Sigmoid colon (tissue), 7 donors: ENCODE data around the gene TBCB. TPM values are rescaled to one million over a fixed set of nuclear protein-coding genes. Genes with fewer than 3 reads are reported as not detected.

Source experiments
- DNase-seq: peaks from one replicate; pipeline ENCODE4 v3.0.0-alpha.2; 2019
- H3K27ac ChIP-seq, 4 donors: fragments of 200-600 bp; sonication (generic); one replicate each; pipeline ENCODE4 v1.5.1; 2016 to 2019; ENCODE audit warnings: mild to moderate bottlenecking in 1 of 4
- H3K27me3 ChIP-seq, 3 donors: fragments of 200-600 bp; sonication (generic); one replicate each; pipeline ENCODE4 v1.5.1; 2019; ENCODE audit warnings: mild to moderate bottlenecking in 1 of 3
- H3K36me3 ChIP-seq, 4 donors: fragments of 200-600 bp; sonication (generic); one replicate each; pipeline ENCODE4 v1.5.1; 2016 to 2019
- H3K4me1 ChIP-seq, 4 donors: fragments of 200-600 bp; sonication (generic); one replicate each; pipeline ENCODE4 v1.5.1; 2017 to 2019
- H3K4me3 ChIP-seq, 4 donors: fragments of 200-600 bp; sonication (generic); one replicate each; pipeline ENCODE4 v1.5.1; 2017 to 2019; ENCODE audit warnings: mild to moderate bottlenecking in 2 of 4, moderate library complexity in 1 of 4
- H3K9me3 ChIP-seq, 4 donors: fragments of 200-600 bp in 3 of 4; sonication (generic) in 3 of 4; one replicate each; pipeline versions ENCODE4 v1.5.1 to v1.6.1; 2013 to 2019
- EP300 ChIP-seq, 4 donors: sonication (generic); formaldehyde crosslinking; IDR thresholded peaks; one replicate each; pipeline ENCODE4 v1.6.1; 2017; ENCODE audit warnings: antibody characterized with exemption in 4 of 4
- POLR2A ChIP-seq, 2 donors: fragments of 450-650 bp; IDR thresholded peaks; one replicate each; pipeline ENCODE4 v1.6.1; 2016; ENCODE audit warnings: antibody characterized with exemption in 2 of 2, mild to moderate bottlenecking in 2 of 2, moderate library complexity in 2 of 2
- POLR2AphosphoS5 ChIP-seq, 4 donors: sonication (generic); formaldehyde crosslinking; IDR thresholded peaks; one replicate each; pipeline ENCODE4 v1.6.1; 2017; ENCODE audit warnings: antibody characterized with exemption in 4 of 4
- WGBS, 2 donors: extraction: QIAGEN DNeasy Blood & Tissue Kit; methylation state at CpG; one replicate each; pipeline ENCODE4 v1.1.7; 2013; 5-methylcytosine and 5-hydroxymethylcytosine counted together
- intact Hi-C: fragments of 100-400 bp; cut with DNase I; formaldehyde crosslinking; loops from one replicate; pipeline ENCODE4 v1.15.1; 2023
- polyA plus RNA-seq, 3 donors: library from polyadenylated mRNA; stranded (reverse); fragments of 200-250 nt; gene quantifications; one replicate each; pipeline ENCODE4 v1.2.3, GENCODE V29; 2013
- total RNA-seq, 4 donors: library from RNA; depleted of rRNA; stranded (reverse); fragments of >200 nt; gene quantifications; one replicate each; pipeline ENCODE4 v1.1.0, GENCODE V29; 2016
- TF ChIP-seq, protein P1 (sequence below), 4 experiments: fragments of 450-650 bp in 3 of 4; fragments of 200-600 bp in 1 of 4; IDR thresholded peaks; one replicate each; pipeline ENCODE4 v1.5.1; 2016 to 2019; ENCODE audit warnings: antibody characterized with exemption in 4 of 4, mild to moderate bottlenecking in 3 of 4, moderate library complexity in 2 of 4
- donor health status: healthy with polysubstance abuse.
- donor health status: Bipolar disorder and iron deficiency.
- donor health status: healthy.

The TBCB gene
- total and polyA plus RNA-seq, 7 donors = 109 to 162 (median 133) TPM

DNA sequence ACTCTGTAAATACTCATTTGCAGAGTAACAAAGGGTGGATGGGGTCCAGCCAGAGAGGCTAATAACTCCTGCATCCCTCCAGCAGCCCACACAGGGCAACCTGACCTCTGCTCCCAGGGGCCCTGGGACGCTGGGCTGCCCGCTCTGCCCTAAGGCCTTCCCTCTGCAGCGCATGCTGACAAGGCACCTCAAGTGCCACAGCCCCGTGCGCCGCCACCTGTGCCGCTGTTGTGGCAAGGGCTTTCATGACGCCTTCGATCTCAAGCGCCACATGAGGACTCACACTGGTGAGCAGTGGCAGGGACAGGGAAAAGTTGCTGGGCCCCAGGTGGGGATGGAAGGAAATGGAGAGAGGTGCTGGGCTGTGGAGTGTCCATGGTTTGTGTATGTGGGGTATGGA, 2.6 kb upstream of the TBCB start:
- no peak for TF ChIP-seq POLR2A (IDR thresholded peaks at IDR 0.05)
- Histone ChIP-seq H3K9me3 (no peaks in the 10 kb centered on the region), H3K4me3 (no peak overlapping the region), H3K27ac (no peak overlapping the region), H3K27me3 (no peaks in the 10 kb centered on the region), H3K36me3 (peaks cover 5 to 52% (median 8%) of the 10 kb centered on the region in 4 donors), H3K4me1 (peaks cover 0 to 34% (median 28%) of the 10 kb centered on the region in 4 donors)
- 96 to 97% methylated on average over 10 of the region's 10 CpGs for WGBS, 2 donors
- intact Hi-C loops = no loop called here
- no peak for DNase-seq

DNA sequence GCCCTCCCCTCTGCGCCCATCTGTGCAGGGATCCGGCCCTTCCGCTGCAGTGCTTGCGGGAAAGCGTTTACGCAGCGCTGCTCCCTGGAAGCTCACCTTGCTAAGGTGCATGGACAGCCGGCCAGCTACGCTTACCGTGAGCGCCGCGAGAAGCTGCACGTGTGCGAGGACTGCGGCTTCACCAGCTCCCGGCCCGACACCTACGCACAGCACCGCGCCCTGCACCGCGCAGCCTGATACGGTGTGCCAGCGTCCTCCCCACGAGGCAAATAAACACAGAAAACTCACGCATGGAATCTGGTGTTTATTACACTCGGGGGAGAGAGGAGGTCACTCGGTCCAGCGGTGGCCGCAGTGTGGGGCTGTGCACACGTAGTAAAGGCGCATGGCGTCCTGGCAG, 1.8 kb upstream of the TBCB start:
- TF ChIP-seq, protein P1, sequence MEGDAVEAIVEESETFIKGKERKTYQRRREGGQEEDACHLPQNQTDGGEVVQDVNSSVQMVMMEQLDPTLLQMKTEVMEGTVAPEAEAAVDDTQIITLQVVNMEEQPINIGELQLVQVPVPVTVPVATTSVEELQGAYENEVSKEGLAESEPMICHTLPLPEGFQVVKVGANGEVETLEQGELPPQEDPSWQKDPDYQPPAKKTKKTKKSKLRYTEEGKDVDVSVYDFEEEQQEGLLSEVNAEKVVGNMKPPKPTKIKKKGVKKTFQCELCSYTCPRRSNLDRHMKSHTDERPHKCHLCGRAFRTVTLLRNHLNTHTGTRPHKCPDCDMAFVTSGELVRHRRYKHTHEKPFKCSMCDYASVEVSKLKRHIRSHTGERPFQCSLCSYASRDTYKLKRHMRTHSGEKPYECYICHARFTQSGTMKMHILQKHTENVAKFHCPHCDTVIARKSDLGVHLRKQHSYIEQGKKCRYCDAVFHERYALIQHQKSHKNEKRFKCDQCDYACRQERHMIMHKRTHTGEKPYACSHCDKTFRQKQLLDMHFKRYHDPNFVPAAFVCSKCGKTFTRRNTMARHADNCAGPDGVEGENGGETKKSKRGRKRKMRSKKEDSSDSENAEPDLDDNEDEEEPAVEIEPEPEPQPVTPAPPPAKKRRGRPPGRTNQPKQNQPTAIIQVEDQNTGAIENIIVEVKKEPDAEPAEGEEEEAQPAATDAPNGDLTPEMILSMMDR (IDR thresholded peaks at IDR 0.05) = no peak
- no peak for TF ChIP-seq EP300 (IDR thresholded peaks at IDR 0.05)
- no peak for TF ChIP-seq POLR2AphosphoS5 (IDR thresholded peaks at IDR 0.05)
- Histone ChIP-seq H3K36me3 (peaks cover 6 to 56% (median 14%) of the 10 kb centered on the region in 4 donors), H3K4me1 (peaks cover 0 to 36% (median 28%) of the 10 kb centered on the region in 4 donors), H3K4me3 (peak overlapping the region in 3 of 4 donors; percentile 74 to 92 (median 90)), H3K27me3 (no peaks in the 10 kb centered on the region), H3K27ac (peak overlapping the region in 3 of 4 donors; percentile 91 to 93 (median 92)), H3K9me3 (no peaks in the 10 kb centered on the region)
- WGBS, 2 donors = 90 to 92% methylated on average over 34 of the region's 34 CpGs
- intact Hi-C loops = no loop called here
- DNase-seq = no peak

DNA sequence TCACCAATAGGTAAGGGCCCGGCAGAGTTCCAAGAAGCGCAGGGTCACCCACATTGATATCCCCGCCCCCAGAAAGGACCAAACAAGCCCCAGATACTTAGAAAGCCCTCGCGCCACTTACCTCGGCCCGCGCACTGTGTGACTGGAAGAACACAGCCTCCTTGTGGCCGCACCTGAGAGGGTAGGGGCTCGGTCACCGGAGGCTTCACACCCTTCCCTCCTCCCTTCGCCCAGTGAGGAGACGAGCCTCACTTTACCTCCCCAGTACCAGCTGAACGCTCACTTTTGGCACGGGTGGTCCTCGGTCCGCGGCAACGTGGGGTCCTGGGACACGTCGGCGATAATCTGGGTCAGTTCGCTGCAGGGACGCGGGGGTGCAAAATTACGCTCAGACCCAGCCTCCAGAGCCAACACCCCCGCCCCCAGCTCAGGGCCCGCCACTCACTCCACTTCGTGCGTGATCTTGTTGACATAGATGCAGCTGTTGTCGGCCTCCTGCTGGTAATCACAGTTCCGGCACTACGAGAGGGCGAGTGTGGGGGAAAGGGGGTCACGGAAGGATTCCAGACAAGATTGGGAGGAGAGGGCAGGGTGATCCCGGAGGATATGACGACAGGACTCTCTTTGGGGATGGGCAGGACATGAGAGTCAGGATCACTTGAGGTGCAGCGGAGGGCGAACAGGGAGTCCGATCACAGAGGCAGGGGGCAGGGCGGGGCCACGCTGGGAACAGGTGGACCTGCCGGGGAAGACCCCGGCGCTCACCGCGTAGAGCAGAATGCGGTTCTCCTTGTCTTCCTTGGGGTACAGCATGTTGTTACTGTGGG, 1.2 kb upstream of the TBCB start:
- Histone ChIP-seq H3K27ac (peak overlapping the region; percentile 91 to 95 (median 92)), H3K36me3 (peaks cover 10 to 61% (median 19%) of the 10 kb centered on the region in 4 donors), H3K9me3 (no peaks in the 10 kb centered on the region), H3K4me3 (peak overlapping the region; percentile 74 to 92 (median 84)), H3K27me3 (no peaks in the 10 kb centered on the region), H3K4me1 (peaks cover 0 to 36% (median 28%) of the 10 kb centered on the region in 4 donors)
- intact Hi-C loops = loop anchor here (1.0 to 2.0 kb wide), 2 partner anchors 60 to 119 kb away; partner anchors contain the start of genes SDHAF1, THAP8 and WDR62
- WGBS, 2 donors = 5 to 11% methylated on average over 48 of the region's 48 CpGs
- TF ChIP-seq POLR2A (IDR thresholded peaks at IDR 0.05) (no peak), EP300 (IDR thresholded peaks at IDR 0.05) (no peak), POLR2AphosphoS5 (IDR thresholded peaks at IDR 0.05) (no peak)
- TF ChIP-seq, protein P1 (IDR thresholded peaks at IDR 0.05) = no peak
- DNase-seq = no peak

DNA sequence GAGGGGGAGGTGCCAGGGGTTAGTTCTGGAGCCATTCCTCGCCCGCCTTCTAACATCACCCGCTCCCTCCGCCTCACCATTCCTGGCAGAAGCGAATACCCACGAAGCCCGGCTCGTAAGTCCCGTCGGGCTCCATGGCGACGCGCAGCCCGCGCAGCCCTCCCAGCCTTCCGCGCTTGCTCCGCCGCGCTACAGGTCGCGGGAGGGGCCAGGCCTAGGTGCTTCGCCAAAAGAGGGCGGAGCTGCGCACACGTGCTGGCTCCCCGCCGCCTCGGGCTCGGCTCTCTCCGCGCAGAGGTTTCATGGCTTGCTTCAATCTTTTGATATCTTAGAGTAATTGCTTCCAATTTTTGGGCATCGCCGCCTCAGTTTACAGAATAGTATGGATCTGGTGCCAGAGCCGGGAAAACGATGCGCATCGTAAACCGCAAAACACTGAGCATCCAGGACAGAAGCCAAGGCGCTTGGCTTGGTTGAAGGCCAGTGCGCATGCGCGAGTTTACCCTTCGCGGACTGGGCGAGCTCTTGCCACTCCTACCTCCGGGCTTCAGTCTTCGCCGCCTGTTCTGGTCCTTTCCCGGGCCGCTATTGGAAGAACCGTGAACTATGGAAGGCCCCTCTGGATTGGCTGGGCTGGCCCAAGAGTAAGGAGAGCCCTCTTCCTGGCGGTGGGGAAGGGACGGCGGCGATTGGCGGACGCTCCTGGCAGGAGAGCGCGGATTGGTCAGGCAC, 381 bp upstream of the TBCB start, which contains the start of gene POLR2I:
Gene POLR2I (minus strand): TSS at position 155 of the 732 bp plus-strand sequence. CDS start 19 bp downstream, at position 136.
- Histone ChIP-seq H3K27me3 (no peaks in the 10 kb centered on the region), H3K36me3 (peaks cover 13 to 68% (median 21%) of the 10 kb centered on the region in 4 donors), H3K4me1 (peaks cover 0 to 36% (median 28%) of the 10 kb centered on the region in 4 donors), H3K4me3 (peak within 1 kb of the TSS; percentile 74 to 92 (median 84)), H3K27ac (peak within 1 kb of the TSS; percentile 91 to 95 (median 92)), H3K9me3 (no peaks in the 10 kb centered on the region)
- intact Hi-C loops = loop anchor here (1.0 to 2.0 kb wide), 2 partner anchors 61 to 120 kb away; partner anchors contain the start of genes SDHAF1, THAP8 and WDR62
- TF ChIP-seq, protein P1 (IDR thresholded peaks at IDR 0.05) = no peak
- TF ChIP-seq POLR2A (IDR thresholded peaks at IDR 0.05) (peak; percentile 67 to 69), POLR2AphosphoS5 (IDR thresholded peaks at IDR 0.05) (peak; percentile 89 to 96 (median 94)), EP300 (IDR thresholded peaks at IDR 0.05) (peak in 1 of 4 donors; percentile 25)
- peak; percentile 100 for DNase-seq
- 0% methylated on average over 60 of the region's 60 CpGs for WGBS, 2 donors

DNA sequence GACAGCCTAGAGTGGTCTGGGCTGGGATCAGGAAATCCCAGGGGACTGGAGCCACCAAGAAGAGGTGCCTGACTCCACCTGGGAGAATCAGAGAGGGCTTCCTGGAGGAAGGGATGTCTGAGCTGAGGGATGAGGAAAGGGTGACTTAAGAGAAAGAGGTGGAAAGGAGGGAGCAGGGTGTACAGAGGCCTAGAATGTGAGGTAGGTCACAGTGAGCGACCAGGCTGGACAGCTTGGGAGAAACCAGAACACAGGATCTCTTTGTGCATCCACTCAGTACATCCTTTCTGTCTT, 1.0 kb downstream of the TBCB start:
- peak overlapping the region; percentile 91 to 95 (median 92) for H3K27ac ChIP-seq
- peak overlapping the region; percentile 51 to 92 (median 82) for H3K4me3 ChIP-seq
- H3K4me1 ChIP-seq = peaks cover 0 to 39% (median 30%) of the 10 kb centered on the region in 4 donors
- H3K27me3 ChIP-seq = no peaks in the 10 kb centered on the region
- peaks cover 12 to 72% (median 26%) of the 10 kb centered on the region in 4 donors for H3K36me3 ChIP-seq
- no peaks in the 10 kb centered on the region for H3K9me3 ChIP-seq
- WGBS, 2 donors = 93 to 94% methylated on average over 1 of the region's 1 CpG
- no peak for DNase-seq
- TF ChIP-seq POLR2AphosphoS5 (IDR thresholded peaks at IDR 0.05) (no peak), POLR2A (IDR thresholded peaks at IDR 0.05) (no peak), EP300 (IDR thresholded peaks at IDR 0.05) (no peak)
- TF ChIP-seq, protein P1 (IDR thresholded peaks at IDR 0.05) = no peak
- intact Hi-C loops = no loop called here
